Stimulated activated CD8-positive, alpha-beta memory T cell treated with anti-CD3 and anti-CD28 coated beads, Interleukin-2, amount 100 ng/mL, for 48 hours (primary cell): ENCODE measurements around the gene FLNB.

Source experiments
- DNase-seq, 2 donors: peaks; one replicate each; pipeline ENCODE4 v3.0.0-alpha.2; 2020; ENCODE audit warnings: low read depth in 2 of 2

Gene FLNB, protein sequence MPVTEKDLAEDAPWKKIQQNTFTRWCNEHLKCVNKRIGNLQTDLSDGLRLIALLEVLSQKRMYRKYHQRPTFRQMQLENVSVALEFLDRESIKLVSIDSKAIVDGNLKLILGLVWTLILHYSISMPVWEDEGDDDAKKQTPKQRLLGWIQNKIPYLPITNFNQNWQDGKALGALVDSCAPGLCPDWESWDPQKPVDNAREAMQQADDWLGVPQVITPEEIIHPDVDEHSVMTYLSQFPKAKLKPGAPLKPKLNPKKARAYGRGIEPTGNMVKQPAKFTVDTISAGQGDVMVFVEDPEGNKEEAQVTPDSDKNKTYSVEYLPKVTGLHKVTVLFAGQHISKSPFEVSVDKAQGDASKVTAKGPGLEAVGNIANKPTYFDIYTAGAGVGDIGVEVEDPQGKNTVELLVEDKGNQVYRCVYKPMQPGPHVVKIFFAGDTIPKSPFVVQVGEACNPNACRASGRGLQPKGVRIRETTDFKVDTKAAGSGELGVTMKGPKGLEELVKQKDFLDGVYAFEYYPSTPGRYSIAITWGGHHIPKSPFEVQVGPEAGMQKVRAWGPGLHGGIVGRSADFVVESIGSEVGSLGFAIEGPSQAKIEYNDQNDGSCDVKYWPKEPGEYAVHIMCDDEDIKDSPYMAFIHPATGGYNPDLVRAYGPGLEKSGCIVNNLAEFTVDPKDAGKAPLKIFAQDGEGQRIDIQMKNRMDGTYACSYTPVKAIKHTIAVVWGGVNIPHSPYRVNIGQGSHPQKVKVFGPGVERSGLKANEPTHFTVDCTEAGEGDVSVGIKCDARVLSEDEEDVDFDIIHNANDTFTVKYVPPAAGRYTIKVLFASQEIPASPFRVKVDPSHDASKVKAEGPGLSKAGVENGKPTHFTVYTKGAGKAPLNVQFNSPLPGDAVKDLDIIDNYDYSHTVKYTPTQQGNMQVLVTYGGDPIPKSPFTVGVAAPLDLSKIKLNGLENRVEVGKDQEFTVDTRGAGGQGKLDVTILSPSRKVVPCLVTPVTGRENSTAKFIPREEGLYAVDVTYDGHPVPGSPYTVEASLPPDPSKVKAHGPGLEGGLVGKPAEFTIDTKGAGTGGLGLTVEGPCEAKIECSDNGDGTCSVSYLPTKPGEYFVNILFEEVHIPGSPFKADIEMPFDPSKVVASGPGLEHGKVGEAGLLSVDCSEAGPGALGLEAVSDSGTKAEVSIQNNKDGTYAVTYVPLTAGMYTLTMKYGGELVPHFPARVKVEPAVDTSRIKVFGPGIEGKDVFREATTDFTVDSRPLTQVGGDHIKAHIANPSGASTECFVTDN (N-terminal part only)

DNA sequence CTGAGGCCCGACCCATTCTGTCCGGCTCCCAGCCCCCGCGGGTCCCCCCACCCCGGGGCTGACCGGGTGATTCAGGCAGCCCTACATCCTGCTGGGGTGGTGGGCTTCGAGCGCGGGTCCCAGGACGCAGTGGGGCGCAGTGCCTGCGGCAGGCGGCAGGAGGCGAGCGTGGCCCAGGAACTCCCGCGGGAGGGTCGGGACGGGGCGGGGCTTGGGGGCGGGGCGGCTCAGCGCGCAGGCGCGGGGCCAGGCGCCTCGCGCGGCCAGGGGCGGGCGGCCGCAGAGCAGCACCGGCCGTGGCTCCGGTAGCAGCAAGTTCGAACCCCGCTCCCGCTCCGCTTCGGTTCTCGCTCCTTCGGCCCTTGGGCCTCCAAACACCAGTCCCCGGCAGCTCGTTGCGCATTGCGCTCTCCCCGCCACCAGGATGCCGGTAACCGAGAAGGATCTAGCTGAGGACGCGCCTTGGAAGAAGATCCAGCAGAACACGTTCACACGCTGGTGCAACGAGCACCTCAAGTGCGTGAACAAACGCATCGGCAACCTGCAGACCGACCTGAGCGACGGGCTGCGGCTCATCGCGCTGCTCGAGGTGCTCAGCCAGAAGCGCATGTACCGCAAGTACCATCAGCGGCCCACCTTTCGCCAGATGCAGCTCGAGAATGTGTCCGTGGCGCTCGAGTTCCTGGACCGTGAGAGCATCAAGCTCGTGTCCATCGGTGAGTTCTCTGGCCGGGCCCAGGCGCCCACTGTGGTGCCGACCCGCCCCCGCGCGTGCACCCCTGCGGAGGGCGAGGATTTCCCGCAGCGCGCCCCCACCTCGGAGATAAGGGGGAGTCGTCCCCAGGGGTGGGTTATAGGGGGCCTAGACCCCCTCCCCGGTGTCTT, at the start of gene FLNB:
TSS of gene FLNB (plus strand) at position 282 of the 885 bp plus-strand sequence. CDS start at position 425, 143 bp downstream.
- DNase-seq, result peak; percentile 67 to 68

DNA sequence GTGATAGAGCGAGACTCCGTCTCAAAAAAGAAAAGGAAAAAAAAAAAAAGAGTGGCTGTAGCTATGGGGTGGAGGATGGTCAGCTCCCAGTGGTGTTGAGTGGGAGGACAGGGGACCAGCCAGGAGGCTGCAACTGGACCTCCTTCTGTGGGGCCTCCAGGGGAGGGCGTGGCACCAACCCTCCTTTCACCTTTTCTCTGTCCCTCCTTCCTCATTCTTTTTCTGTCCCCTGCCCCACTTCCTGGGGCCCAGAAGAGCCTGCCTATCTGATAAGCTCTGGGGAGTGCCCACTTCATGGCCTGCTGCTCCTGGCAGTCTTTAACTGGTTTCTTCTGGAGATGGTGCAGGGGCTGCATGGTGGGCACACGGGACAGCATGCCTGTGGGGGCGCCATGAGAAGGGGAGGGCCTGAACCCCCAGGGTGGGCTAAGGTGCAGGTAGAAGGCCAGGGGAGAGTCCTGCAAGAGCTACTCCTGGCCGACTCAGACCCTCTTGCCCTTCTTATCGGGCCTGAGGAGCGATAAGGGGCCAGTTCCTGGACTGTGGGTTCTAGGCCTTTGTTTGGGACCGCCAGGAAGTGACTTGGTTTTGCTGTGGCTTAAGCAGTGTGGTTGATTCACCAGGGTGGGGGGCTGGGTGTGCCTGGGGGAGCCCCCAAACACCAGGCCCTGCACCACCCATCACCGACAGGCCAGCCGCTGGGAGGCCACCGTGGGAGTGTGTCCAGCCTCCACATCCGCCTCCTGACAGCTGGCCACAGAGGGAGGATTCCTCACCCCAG, 49.4 kb upstream of the FLNB start:
- DNase-seq, result no peak

DNA sequence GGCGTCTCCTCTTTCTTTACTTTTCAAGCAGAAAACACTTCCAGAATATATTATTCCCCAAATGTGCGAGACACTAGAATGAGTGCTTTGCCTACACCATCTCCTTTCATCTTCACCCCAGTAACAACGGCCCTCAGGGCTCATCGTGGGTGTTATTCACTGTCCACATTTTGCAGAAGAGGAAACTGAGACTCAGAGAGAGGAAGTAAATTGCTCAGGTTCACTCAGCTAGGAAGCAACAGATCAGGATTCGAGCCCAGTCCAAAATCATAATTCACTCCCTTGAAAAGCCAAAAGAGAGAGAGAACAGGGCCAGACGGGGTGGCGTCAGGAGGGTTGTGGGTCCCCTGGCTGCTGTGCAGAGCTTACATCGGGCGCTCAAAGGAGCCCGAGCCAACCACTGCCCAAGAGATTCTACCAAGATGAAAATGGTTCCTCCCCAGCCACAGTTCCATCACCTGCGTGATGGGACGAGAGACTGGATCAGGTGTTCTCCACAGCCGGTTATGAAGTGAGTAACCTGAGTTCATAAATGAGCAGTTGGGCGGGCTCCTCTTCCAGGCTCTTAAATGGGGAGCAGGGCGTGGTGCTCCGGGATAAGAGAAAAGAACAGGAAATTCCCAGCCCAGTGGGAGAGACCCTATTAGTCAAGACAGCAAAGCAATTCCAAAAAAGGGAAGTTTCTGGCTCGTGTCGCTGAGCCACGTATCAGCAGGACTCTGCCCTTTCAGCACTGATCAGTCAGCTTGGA, 48.6 kb upstream of the FLNB start:
- no peak for DNase-seq

DNA sequence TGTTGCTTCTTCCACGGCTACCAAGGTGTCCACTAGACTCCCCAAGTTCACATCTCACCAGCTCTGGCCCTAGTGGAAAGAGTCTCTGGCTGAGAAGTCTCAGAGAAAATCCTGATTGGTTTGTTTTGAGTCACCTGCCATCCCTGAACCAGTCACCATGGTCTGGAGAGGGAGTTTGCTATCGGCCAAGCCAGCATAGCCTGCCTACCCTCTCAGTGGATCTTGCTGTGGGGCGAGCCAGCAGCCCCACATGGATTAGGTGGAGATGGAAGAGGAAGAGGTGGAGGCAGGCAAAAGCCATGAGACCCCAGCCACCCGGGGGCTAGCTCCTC, 48.1 kb upstream of the FLNB start:
- DNase-seq, result no peak

DNA sequence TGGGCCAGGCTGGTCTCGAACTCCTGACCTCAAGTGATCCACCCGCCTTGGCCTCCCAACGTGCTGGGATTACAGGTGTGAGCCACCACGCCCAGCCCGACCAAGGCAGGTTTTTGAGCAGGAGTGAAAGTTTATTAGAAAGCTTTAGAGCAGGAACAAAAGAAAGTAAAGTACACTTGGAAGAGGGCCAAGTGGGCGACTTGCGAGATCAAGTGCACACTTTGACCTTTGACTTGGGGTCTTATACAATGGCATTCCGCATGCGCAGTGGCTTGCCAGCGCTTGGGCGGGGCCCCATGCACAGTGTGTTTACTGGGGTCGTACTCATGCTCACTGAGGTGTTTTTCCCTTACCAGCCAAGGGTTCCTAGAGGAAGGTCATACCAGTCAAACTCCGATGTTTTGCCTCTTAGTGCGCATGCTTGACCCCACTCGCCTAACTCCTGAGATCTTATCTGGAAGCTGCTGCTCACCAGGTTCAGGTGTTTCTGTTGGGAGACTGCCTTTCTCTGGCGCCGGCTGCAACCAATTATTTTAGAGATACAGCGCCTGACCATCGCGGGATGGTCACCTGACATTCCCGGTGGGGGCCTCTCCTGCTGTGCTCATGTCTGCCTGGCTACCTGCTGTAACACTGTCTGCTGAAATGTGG, 46.9 kb upstream of the FLNB start:
- DNase-seq, result no peak

DNA sequence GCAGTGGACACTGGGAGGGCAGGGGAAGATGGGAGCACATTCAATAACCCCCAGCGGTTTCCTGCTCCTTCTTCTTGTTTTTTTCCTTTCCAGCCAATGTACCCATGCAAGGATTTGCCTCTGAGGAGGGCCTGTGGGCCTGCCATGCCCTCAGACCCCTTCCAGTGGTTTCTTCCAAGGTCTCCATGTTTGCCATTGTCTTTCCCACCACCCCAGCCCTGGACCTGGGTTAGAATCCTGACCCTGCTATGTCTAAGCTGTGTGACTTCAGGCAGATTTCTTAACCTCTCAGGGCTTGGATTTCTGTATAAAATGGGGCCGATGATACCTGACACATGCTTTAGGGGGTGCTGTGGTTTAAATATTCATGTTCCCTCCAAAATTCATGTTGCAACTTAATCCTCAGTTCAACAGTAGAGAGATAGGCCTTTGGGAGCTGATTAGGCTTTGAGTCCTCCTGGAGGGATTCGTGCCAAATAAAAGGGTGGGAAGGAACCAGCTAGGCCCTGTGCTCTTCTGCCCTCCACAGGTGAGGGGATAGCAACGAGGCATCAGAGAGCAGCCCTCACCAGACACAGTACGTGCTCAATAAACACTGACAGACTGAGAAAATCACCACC, 46.3 kb upstream of the FLNB start:
- no peak for DNase-seq

DNA sequence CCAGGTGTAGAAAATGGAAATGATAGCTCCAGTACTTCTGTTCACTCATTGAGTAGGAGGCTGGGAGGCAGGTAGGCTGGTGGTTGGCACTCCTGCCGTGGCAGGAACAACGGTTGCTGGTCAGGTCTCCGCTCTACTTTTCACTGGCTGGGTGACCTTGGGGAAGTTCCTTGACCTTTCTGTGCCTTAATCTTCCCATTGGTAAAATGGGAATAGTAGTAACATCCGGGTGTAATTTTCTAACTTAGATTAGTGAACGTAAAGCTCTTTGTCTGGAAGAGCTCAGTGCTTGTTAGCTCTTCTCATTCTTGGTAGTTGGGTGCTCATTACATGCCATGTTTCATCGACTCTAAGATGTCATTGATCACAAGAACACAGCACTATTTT, 45.8 kb upstream of the FLNB start:
- no peak for DNase-seq

DNA sequence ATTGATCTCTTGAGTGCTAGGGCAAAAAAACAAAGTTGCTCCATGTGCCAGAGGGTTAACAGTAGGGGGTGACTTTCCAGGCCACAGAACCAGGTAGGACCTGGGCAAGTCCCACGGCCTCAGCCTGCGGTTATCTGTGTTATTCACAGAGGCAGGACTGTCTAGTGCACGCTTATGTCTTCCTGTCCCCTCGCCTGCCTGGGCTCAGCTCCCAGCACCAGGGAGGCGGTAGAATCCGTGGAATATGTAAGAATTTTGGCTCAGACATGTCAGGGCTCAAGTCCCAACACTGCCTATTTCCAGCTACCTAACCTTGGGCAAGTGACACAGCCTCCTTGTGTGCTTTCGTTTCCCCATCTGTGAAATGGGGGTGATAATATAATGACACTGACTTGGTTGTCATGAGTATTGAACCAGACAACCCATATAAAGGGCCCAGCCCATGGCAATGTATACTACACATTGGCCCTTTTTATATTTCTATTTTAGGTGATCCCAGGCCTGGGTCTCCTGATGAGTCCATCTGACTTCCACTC, 44.3 kb upstream of the FLNB start:
- no peak for DNase-seq

DNA sequence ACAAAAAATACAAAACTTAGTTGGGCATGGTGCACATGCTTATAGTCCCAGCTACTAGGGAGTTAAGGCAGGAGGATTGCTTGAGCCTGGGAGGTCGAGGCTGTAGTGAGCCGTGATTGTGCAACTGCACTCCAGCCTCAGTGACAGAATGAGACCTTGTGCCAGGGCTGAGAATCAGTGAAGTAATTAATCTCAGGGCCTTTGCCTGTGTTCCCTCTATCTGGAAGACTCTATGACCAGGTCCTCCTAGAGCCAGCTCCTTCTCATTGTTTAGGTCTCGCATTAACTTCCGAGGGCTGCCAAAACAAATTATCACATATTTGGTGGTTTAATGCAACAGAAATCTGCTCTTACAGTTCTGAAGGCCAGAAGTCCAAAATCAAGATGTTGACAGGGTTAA, 41.4 kb upstream of the FLNB start:
- no peak for DNase-seq

DNA sequence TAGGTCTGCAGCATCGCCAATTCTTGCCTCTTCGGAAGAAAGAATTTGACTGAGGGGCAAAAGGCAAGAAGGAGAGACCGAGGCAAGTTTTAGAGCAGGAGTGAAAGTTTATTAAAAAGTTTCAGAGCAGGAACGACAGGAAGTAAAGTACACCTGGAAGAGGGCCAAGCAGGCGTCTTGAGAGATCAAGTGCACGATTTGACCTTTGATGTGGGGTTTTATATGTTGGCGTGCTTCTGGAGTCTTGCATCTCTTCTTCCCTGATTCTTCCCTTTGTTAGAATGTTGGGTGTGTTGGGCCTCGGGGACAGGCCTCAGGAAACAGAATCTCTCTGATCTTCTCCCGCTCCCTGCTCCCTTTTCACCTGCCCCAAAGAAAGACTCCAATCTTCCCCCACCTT, 40.6 kb upstream of the FLNB start:
- DNase-seq, result no peak

DNA sequence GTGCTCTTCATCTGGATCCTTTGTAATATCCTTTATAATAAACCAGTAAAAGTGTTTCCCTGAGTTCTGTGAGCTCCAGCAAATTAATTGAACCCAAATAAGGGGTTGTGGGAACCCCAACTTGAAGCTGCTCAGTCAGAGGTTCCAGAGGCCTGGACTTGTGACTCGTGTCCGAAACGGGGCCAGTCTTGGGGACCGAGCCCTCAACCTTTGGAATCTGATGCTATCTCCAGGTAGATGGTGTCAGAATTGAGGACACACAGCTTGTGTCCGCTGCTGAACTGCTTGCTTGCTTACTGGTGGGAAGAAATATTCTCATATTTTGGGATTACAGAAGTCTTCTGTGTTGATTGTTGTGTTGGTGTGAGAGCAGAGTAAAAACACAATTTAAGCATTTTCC, 39.7 kb upstream of the FLNB start:
- DNase-seq, result no peak

DNA sequence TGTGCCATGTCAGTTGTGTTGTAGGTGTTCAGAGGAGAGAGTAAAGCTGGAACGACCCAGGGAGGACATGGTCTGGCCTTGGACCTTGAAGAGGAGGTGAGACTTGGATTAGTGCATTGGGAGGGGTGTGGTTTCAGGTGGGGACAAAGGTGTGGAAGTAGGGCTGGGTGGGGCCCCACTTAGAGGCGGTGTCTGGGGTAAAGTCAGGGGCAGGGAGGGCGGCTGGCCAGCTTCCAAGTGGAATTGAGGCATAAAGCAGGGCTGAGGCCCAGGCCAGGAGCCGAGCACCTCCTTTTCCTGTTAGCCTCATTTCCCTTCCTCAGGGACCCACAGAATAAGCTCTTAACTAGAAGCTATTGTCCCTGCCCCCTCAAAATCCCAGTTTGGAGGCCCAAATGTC, 36.2 kb upstream of the FLNB start:
- no peak for DNase-seq

DNA sequence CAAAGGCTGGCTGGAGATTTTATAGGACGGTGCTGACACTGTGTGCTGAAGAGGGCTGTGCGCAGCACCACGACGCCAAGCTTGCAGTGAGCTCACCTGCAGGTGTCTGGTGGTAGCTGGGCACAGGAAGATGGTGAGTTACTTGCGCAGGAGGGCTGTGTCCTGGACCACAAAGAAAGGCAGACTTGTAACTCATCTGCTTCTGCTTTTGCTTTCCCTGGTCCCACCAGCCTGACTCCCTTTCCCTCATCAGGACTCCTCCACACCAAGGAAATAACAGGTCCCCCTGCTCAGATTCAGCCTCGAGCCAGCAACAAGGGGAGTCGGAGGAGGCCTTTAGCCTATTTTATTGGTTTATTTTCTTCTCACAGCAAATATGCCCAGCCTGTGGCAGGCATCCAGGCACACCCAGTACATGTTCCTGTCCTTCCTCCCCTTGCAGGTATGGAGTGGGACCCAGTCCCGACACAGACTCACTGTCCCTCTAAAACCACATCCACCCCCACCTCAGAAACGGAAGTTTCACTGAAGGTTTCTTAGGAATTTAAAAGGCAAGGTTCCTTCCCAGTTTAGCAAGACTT, 35.6 kb upstream of the FLNB start:
- no peak for DNase-seq

DNA sequence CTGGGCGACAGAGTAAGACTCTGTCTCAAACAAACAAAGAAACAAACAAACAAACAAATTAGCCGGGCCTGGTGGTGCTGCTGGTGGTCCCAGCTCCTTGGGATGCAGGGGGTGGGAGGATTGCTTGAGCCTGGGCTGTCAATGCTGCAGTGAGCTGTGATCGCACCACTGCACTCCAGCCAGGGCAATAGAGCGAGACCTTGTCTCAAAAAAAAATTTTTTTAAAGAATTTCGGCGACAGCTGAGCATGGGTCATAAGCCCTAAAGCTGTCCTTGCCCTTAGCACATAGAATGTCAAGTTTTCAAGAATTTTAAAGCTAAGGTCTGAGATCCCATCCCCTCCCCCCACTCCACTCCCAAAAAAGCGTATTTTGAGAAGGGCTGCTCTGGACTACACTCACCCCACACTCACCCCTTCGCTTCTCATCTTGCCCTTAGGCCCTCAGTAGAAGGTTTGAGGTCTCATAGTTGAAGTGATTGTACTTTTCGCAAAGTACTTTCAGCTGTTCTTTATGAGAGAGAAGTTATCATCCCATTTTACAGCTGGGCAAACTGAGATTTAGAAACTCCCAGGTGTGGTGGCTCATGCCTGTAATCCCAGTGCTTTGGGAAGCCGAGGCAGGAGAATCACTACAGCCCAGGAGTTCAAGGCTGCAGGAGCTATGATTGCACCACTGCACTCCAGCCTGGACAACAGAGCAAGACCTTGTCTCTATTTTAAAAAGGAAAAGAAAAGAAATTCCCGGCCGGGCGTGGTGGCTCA, 34.3 kb upstream of the FLNB start:
- no peak for DNase-seq

DNA sequence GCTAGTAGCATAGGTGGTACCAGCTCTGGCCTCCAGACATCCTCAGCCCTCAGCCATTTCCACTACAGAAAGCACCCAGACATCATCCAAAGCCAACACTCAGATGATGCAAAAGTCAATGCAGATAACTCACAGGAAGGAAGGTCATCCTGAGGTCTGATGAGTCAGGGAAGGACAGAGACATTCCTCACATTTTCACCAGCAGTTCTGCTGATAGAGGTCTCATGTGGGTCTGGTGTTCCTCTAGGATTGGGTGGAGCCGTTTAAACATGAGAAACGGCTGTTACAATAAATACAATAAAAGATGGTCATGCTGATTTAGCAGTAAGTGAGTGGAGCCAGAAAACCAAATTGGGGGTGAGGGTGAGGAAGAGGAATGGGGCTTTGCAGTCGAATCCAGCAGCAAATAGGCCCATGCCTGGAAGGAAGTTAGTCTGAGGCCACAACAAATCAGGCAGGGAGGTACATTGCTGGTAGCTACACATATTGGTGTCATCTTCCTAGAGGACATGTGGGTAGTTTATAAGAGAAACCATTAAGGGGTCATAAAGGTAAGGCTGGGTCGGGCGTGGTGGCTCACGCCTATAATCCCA, 33.3 kb upstream of the FLNB start:
- no peak for DNase-seq

DNA sequence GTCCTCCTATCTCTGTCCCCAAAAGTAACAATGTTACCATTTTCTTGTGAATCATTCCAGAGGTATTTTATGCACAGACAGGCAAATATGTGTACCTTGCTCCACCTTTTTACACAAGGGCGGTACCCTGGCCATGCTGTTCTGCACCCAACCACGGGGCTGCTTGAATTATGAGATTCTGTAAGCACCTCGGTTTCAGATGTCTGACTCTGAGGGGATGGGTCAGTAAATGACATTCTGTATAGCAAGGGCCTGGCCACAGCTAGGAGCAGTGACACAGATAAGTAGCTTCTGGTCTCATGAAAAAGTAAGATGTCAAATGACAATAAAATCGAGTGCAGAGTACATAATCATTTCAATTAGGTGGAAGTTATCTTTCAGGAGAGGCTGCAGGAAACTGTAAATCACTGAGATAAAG, 30.4 kb upstream of the FLNB start:
- DNase-seq, result no peak

DNA sequence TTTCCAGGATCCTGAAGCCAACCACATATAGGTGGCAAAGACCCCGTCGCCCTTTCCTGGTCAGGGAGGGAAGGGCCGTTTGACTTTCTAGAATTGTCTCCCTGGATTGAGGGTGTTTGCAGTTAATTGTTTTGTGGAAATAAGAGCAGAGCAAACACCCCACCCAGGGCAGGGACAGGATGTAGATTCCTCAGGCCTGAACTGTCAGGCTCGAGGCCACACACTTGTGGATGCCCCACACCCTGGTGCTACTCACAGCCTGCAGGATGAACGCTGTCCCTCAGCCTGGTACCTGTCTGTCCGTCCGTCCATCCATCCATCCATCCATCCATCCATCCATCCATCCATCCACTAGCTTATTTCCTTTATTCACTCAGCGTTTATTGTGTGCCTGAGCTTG, 29.9 kb upstream of the FLNB start:
- DNase-seq, result no peak
